Left lobe of liver (tissue), 2 donors: ENCODE measurements around the gene NOC4L. TPM values are rescaled to one million over a fixed set of nuclear protein-coding genes. Genes with fewer than 3 reads are reported as not detected.

Experiments used
- ATAC-seq: fragments of 200-7000 bp; cut with Tn5 transposase; one replicate; pipeline ENCODE4 v1.9.1; 2020; ENCODE audit warnings: mild to moderate bottlenecking, moderate library complexity
- DNase-seq: peaks from one replicate; pipeline ENCODE4 v3.0.0-alpha.2; 2020; ENCODE audit warnings: low spot score
- total RNA-seq: library from RNA; stranded (reverse); gene quantifications from one replicate; pipeline ENCODE4 v1.2.1, GENCODE V29; 2021
- donor health status: DM: no; HTN: no; CAD: no; lungs with moderate emphysema.
- donor health status: DM: no; HTN: yes; CAD: no.

Gene NOC4L
- total RNA-seq, 1 donor from 2014 or later = 9.9 TPM

GRCh38 chr12:132191715-132192553 lies 47.7 kb downstream of the NOC4L start:
- ATAC-seq (no peak), DNase-seq (no peak)

- ATAC-seq (no peak), DNase-seq (no peak)
These were observed 49.8 kb downstream of the NOC4L start for GRCh38 chr12:132194056-132194455.

GRCh38 chr12:132194556-132194955 lies 50.3 kb downstream of the NOC4L start:
- no peak for DNase-seq
- no peak for ATAC-seq

- ATAC-seq = peak; percentile 74
- peak; percentile 59 for DNase-seq
These were observed 51.0 kb downstream of the NOC4L start for GRCh38 chr12:132195242-132195641.

GRCh38 chr12:132196038-132196872 lies 52.0 kb downstream of the NOC4L start:
- DNase-seq (peak; percentile 79), ATAC-seq (peak; percentile 66)

- DNase-seq (no peak), ATAC-seq (peak; percentile 3)
These were observed 52.7 kb downstream of the NOC4L start for GRCh38 chr12:132196873-132197390.

GRCh38 chr12:132197581-132198354 lies 53.5 kb downstream of the NOC4L start:
- no peak for DNase-seq
- no peak for ATAC-seq

- no peak for ATAC-seq
- DNase-seq = no peak
These were observed 54.8 kb downstream of the NOC4L start for GRCh38 chr12:132199101-132199500.

GRCh38 chr12:132199526-132200319 lies 55.5 kb downstream of the NOC4L start:
- DNase-seq (no peak), ATAC-seq (no peak)

- DNase-seq (no peak), ATAC-seq (no peak)
These were observed 56.5 kb downstream of the NOC4L start for GRCh38 chr12:132200800-132201199.

GRCh38 chr12:132201391-132202120 lies 57.3 kb downstream of the NOC4L start:
- DNase-seq = no peak

More at GRCh38 chr12:132201391-132202120, 57.3 kb downstream of the NOC4L start:
- ATAC-seq = no peak

Other genes starting within 250 kb of the NOC4L start
- 40.3 TPM for gene ULK1, start 249.8 kb upstream of the NOC4L start, total RNA-seq
- 19.6 TPM for gene PUS1, start 215.2 kb upstream of the NOC4L start, total RNA-seq
- 14.3 TPM for gene EP400, start 194.5 kb upstream of the NOC4L start, total RNA-seq
- 9.3 TPM for gene DDX51, start 138 bp upstream of the NOC4L start, total RNA-seq
- gene GALNT9, start 185.1 kb downstream of the NOC4L start, total RNA-seq = not detected